Measurements from ENCODE around the gene ACTL6B.
"Not testable (repeated sequence)": the region's sequence is repeated elsewhere in the genome, so short reads cannot be mapped to it uniquely, and the experiment has no call there.

ACTL6B gene

DNA sequence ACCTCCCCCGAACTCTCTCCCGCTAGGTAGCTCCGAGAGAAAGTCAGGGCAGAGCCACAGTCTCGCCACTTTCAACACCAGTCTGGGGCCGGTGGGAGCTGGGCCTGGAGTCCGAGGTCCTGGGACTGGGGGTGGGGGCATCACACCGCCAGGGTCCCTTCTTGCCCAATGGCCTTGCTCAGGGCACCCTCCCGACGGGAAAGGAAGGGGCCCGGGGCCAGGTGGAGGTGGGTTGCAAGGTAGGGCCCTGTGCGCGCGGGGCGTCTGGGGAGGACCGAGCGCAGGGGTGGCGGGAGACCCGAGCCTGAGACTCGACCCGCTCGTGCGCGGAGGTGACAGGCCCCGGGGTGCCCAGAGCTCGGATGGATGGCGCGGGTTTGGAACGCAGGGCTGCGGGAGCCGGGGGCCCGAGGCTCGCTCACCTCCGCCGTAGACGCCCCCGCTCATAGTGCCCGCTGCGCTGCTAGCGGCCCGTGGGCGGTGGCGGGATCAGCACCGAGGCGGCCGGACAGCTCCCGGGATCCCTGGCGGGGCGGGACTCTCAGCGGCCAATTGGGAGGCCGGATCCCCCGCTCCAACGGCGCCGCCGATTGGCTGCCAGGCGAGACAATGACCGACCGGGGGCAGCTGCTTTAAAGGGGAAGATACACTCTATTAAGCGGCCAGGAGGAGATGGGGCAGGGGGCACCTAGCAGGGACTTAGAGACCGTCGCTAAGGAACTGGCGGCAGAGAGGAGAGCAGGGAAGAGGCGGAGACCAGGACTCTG lies at the start of gene ACTL6B:
Gene ACTL6B, minus strand, starts transcription at position 541 of the 767 bp plus-strand sequence. Its CDS starts 94 bp downstream, at position 447.
- DNase-seq = peak; percentile 78

DNA sequence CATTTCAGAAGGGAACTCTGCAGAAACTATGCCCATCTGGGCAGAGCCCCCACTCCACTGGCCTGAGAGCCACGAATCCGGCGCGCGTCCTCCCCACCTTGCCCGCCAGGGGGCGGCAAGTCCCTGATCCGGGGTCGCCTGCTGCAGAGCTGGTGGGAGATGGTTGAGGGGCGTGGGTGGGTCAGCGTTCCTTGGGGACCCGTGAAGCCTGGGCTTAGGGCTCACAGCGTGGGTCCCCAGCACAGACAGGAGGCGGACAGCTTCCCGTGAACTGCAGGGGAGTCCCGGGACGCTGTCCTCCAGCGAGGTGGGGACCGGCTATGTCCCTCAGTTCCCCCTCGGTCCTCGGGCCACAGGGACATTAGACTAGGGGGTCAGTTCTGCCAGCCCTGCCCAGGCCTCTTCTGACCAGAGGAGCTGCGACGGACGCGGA lies 49.1 kb upstream of the ACTL6B start:
- peak; percentile 77 for DNase-seq

DNA sequence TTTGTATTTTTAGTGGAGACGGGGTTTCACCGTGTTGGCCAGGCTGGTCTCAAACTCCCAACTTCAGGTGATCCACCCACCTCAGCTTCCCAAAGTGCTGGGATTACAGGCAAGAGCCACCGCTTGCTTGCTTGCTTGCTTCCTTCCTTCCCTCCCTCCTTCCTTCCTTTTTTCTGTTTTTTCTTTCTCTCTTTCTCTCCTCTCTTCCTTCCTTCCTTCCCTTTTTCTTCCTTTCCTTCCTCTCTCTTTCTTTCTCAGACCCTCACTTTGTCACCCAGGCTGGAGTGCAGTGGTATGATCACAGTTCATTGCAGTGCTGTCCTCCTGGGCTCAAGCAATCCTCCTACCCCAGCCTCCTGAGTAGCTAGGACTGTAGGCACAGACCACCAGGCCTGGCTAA lies 44.8 kb upstream of the ACTL6B start:
- not testable (repeated sequence) for DNase-seq

DNA sequence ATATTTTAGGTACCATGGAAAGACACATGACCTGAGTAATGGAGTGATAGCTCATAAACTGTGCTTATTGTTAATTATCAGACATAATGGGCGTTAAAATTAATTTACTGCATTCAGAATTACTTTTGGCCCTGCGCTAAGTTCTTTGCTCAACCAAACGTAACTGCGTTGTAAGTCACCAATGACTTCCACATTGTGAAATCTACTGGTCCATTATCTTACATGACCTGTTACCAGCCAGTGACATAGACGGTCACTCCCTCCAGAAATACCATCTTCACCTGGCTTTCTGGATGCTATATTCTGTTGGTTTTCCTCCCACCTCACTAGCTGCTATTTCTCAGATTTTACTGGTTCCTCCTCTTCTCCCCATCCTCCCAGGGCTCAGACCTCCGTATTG lies 42.8 kb upstream of the ACTL6B start:
- DNase-seq = no peak

DNA sequence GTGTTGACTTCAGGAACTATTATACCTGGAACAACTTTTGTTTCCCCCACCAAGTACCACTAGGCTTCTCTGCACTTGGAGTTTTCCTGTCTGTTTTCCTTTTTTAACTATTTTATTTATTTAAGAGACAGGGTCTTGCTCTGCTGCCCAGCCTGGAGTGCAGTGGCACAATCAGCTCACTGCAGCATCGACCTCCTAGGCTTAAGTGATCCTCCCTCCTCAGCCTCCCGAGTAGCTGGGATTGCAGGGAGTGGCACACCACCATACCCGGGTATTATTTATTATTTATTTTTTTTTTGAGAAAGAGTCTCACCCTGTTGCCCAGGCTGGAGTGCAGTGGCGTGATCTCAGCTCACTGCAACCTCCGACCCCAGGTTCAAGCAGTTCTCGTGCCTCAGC lies 39.9 kb upstream of the ACTL6B start:
- no peak for DNase-seq

DNA sequence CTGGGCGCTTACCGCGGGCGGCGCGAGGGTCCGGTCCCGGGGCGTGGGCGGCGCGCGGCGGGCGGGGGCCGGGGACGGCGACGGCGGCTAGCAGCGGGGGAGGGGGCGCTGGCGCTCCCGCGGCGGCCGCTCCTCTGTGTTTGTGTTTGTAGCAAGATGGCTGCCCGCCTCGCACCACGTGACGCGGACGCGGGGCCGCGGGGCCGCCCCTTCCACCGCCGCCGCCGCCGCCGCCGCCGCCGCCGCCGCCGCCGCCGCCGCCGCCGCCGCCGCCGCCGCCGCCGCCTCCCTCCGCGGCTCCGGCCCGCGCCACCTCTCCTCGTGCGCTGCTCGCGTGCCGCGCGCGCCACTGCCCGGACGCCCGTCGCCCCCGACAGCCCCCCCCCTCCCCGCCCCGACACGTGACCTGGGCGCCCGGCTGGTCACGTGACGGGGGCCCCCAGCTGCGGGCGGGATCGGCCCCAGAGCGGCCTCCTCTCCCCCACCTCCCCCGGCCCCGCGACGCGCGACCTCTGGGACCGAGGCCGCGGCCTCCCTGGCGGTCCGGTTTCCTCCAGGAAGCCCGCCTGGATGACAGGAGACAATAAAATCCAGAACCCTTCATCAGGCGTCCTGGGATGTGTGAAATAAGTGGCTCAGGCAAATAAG lies 38.0 kb upstream of the ACTL6B start, which contains the start of gene GIGYF1:
Gene GIGYF1, minus strand, starts transcription at position 153 of the 648 bp plus-strand sequence. CDS start 6,012 bp downstream, outside the sequence.
- DNase-seq = peak; percentile 66

DNA sequence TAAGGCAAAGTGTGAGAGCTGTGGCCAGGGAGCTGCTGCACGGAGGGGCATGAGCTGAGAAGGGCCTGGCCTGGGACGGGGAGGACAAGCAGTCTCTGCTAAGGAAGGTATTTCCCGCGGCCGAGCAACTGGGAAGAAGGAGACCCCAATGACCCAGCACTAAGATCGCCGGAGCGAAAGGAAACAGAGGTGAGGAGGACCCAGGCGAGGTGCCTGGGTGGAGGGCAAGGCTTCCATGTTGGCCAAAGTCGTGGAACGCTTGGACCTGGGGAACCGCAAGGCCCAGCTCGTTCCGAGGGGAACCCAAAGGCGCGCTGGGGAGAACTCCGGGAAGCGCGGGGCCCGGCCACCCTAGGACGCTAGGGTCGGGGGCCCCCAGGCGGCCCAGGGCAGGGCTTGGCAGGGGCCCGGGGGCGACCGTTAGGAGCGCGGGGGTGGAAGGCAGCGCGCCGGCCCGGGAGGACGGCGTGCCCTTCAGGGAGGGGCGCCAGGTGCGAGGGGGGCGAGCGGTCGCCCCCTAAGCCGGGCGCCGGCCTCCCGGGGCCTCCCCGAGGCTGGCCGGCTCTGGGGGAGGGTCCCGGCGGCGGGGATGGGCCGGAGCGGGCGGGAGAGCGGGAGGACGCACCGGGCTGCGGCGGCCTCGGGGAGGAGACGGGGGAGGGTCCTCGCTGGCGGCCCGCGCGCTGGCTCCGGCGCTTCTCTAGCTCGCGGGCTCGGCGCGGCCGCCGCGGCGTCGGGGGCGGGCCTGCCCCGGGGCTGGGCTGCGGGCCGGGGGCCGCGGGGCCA lies 37.3 kb upstream of the ACTL6B start:
- no peak for DNase-seq

DNA sequence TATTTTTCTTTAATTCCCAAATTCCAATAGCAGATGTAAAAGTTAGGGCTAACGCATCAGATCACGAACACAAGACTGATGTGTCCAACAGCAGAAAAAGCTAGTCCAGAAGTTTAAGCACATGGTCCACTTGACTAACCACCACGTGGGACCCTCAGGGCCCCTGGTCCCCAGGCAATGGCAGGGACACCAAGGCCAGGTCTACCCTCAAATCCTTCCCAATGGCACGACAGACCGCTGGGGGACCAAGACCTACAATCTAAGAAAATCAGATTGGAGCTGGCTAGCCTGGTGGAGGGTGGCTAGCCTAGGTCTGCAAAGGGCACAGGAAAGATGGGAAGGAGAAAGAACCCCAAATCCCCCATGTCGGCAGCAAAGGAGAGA lies 36.3 kb upstream of the ACTL6B start:
- DNase-seq = no peak

DNA sequence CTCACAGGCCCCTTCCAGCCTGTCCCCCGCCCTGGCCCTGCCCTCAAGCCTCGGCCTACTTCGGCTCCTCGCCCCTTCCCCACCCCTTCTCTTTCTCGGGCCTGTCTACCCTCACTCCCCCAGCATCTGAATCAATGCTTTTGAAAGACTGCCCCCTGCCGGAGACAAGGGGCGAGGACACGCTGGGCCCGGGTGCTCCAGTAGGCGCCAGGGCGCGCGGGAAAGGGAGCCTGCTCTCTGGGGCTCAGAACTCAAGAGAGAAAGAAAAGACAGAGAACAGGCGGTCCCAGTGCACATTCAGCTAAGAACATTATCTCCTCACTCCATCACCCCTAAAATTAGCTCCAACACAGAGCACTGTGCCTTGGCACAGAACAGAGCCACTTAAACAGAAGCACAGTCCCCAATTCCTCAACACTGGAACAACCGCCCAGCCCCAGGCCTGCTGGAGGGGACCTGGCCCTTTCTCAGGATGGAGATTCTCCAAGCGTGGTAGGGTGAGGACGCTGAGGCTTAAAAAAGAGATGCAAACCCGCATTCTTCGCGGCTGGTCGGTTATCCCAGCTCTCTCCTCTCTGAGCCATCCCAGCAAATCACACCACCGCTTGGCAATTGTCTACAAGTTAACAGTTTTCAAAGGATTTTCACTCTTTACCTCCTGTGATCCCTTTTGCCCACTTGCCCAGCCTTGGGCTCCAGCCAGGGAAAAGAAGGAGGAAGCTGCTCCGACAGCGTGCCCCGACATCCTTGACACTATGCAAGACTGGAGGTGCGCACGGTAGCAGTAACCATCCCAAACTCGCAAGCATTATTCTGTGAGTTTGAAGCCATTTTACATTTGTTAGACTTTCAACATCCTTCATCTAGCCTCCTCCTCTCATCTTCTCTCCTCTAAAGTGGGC lies 35.7 kb upstream of the ACTL6B start:
- peak; percentile 88 for DNase-seq

DNA sequence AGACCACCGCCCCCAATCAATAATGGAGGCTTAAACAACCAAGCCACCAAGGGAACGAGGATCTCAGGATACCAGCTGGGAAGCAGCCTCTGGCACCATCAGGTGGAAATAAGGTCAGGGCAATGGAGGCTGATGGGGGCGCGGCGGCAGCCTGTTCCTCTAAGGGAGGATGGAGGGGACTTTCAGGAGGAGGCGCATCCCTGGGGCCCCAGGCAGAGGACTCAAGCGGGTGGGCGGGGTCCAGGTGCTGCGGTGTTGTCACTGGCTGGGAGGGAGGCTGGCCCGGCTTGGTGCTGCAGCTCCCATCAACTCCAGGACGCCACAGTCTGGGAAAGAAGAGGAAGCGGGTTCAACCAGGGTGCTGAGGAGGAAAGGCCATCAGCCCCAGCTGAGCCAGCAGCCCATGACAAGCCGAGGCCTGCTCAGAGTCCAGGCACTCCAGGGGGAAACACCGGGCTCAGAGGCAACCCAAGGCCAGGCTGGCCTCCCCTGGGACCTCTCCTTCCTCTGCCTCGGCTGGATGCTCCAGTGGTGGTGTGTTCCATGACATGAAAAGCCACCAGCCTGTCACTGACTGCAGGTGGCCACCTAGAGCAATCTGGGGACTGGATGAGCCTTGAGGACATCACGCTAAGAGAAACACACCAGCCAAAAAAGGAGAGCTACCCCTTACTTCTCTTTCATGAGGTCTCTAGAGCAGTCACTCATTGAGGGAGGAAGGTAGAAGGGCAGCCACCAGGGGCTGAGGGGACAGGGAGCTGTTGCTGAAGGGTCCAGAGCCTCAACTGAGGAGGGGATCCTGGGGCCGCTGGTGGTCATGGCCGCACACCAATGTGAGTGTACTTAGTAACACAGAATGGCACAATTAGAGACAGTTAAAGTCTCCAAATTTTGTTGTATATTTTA lies 33.2 kb upstream of the ACTL6B start:
- DNase-seq = no peak

DNA sequence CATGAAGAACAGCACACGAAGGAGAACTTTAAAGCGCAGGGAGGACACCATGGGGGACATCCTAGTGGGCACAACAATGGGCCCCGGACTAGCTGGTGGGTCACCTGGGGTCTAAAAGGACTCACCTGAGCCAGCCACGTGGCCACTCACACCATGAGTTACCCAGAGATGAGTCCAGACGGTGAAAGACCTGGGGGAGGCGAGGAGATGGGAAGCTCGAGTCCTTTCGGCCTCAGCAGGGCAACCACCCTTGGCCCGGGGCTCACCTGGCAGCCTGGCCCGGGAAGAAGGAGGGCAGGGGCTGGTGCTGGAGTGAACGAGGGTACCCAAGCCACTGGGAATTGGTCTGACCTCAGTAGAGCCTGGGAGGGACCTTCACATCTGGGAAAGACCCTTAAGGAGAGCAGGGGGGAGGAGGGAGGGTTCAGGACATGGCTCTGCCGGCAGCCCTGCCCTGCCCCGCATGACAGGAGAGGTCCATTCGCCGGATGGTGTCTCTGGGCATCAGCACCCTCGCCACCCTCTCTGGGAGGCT lies 32.1 kb upstream of the ACTL6B start:
- no peak for DNase-seq

DNA sequence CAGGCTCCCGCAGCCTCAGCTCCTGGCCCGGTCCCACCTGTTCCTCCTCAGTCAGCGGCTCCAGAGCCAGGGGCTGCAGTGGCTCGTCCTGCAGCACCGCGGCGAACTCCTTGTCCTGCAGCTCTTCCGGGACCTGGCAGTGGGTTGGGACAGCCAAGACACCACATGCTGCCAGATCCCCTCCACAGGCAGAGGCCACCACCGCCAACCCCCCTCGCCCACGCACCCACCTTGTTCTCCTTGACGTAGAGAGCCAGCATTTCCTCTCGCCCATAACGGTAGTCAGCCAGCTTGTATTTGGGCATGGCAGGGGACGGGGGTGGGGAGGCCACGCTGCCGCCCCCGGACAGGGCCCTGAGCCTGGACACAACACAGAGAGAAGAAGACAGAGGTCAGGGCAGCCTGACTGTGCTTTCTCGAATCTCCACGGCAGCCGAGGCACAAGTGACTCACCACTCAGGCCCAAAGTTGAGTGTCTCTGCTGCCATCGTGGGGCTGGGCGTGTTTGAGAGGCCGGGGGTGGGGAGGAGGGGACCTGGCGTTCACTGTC lies 31.6 kb upstream of the ACTL6B start:
- DNase-seq = no peak

DNA sequence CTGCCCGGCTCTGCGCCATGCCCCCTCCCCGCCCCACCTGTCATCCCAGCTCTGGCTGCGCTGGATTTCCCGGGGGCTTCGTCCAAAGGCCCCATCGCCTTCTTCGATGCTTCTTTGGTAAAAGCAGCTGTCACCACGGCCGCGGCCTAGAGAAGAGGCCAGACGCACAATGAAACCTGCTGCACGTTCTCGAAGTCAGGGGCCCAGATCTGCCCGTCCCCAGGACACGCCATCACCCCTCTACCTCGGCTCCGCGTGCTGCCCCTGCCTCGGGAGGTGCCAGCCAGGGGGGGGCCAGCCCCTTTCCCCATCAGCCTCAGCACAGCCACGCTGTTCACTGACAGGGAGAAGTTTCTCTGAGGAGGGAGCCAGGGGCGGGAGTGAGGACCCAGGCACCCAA lies 31.0 kb upstream of the ACTL6B start:
- DNase-seq = no peak

DNA sequence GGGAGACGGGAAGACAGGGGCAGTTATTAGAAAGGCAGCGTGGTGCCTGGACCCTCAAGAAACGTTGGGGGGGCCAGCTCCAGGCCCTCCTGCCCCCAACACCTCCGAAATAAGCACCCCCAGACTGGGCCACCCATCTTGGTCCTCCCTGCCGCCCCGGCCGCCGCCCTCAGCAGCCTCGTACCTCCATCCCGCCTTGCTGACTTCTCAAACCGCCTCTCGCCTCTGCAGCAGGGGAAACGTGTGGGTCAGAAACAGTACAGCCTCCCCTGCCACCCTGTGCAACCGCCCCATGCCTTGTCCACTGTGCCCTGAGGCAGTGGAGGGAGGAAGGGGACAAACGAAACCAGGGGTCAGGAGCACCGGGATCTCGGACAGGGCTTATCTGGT lies 30.6 kb upstream of the ACTL6B start:
- DNase-seq = no peak

DNA sequence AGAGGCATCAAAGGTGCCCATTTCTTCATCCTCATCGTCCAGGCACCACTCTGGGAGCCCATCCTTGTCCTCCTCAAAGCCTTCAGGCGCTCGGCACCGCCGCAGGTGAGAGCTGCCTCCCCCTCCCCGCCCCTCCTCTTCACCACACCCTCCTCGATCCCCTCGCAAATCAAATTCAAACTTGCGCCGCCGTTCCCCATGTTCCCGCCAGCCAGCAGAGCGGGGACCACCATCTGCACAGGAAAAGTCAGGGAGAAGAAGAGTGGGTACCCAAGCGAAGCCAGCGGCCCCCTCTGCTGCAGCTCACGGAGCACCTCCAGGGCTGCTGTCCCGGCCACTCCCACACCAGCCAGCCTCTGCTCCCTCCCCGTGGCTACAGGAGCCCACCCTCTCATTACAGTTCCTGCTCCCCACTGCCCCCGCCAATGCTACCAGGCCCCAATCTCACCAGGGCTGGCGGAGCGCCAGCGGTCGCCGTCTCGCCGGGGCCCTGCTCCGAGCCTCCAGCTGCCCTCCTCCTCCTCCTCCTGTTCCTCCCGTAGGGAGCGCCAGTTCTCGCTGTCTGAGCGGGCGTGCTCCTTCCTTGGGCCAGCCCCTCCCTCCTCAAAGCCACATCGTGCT lies 30.1 kb upstream of the ACTL6B start:
- no peak for DNase-seq

DNA sequence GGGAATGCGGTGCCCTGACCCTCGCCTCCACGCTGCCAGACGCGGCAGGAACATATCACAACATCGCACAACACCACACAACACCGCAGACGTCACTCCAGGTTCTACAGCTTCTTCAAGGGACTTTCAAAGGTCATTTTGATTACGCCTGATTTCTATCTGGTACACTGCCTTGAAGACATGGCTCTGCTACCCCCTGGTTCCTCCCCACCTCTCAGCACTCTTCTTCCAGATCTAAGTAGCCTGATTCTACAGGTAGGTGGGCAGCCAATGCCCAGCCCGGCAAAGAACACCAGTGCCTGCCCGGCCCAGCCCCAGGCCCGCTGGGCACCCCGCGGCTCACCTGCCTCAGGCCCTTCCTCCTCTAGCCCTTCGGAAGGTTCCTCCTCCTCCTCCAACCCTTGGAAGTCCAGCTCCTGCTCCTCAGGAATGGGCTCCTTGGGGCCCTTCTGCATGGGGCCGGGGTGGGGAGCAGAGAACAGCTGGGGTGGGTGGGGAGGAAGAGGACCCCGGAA lies 29.4 kb upstream of the ACTL6B start:
- no peak for DNase-seq

DNA sequence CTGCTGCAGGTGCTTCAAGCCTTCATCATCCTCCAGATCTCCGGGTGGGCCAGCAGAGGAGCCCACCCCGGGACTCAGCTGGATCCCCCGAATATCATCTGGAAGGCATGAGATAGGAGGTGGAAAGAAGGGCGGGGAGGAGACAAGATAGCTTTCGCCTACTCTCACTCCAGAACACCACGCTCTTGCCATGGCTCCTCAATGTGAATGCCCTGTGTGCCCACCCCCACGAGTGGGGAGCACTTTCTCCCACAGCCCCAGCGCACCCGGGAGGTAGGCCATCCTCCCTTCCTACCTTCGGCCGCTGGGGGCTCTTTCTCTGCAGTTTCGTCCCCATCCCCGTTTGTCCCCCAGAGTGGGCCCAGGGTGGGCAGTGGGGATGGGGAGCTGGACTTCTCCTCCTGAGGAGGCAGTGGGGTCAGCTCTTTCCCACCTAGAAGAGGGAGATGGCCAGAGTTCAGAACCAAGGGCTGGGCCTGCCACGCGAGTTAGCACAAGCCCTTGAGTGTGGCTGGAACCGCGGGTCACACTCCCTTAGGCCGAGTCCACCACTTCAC lies 28.9 kb upstream of the ACTL6B start:
- no peak for DNase-seq

DNA sequence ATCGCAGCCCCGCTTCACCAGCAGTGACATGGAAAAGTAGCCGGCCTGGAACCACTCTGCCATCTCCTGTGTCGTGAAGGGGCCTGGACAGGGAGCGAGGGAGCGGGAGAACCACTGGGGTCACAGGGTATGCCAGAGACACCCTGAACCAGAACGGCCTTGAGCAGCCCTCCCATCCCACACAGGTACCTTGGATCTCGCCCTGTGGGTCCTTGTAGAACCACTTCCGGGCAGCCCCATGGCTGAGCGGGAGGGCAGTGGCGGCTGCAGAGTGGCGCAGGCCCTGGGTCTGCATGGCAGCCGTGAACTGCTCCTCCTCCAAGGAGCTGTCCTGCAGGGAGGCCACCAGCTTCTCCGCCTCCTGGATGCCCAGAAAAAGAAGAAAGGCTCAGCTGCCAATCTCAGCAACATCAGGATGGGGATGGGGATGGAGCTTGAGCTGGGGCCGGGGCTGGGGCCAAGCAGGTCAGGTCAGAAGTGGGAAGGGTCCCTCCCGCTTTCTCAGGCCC lies 28.3 kb upstream of the ACTL6B start:
- no peak for DNase-seq

Data from hematopoietic multipotent progenitor cell treated with erythropoietin and hydrocortisone succinate and interleukin-3 and kit ligand, for 8 days (in vitro differentiated cells).